GM04503 (cell line): ENCODE data around the gene SRCIN1.
A peak's percentile ranks its signal among the peaks of the same experiment; 100 is the strongest.
"Not testable (repeated sequence)": the region's sequence is repeated elsewhere in the genome, so short reads cannot be mapped to it uniquely, and the experiment has no call there.

Experiments used
- DNase-seq: peaks from one replicate; pipeline ENCODE4 v3.0.0-alpha.2; 2012; ENCODE audit warnings: low read depth

Gene SRCIN1

DNA sequence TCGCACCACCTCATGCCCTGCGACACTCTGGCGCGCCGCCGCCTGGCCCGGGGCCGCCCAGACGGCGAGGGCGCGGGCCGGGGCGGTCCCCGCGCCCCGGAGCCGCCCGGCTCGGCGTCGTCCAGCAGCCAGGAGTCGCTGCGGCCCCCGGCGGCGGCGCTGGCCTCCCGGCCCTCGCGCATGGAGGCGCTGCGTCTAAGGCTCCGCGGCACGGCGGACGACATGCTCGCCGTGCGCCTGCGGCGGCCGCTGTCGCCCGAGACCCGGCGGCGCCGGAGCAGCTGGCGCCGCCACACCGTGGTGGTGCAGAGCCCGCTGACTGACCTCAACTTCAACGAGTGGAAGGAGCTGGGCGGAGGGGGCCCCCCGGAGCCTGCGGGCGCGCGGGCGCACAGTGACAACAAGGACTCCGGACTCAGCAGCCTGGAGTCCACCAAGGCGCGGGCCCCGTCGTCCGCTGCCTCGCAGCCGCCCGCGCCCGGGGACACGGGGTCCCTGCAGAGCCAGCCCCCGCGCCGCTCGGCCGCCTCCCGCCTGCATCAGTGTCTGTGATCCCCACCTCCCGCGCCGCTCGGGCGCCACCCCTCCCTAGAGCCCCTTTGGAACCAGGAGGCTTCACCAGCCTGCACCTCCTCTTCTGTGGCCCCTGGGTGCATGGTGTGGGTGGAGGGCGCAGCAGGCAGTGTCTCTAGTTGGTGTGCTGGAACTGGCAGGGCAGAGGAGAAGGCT is 95.2 kb downstream of the SRCIN1 start:
- DNase-seq: no peak

- no peak for DNase-seq
These were observed 95.9 kb downstream of the SRCIN1 start for GRCh38 chr17:38509772-38510420.

DNA sequence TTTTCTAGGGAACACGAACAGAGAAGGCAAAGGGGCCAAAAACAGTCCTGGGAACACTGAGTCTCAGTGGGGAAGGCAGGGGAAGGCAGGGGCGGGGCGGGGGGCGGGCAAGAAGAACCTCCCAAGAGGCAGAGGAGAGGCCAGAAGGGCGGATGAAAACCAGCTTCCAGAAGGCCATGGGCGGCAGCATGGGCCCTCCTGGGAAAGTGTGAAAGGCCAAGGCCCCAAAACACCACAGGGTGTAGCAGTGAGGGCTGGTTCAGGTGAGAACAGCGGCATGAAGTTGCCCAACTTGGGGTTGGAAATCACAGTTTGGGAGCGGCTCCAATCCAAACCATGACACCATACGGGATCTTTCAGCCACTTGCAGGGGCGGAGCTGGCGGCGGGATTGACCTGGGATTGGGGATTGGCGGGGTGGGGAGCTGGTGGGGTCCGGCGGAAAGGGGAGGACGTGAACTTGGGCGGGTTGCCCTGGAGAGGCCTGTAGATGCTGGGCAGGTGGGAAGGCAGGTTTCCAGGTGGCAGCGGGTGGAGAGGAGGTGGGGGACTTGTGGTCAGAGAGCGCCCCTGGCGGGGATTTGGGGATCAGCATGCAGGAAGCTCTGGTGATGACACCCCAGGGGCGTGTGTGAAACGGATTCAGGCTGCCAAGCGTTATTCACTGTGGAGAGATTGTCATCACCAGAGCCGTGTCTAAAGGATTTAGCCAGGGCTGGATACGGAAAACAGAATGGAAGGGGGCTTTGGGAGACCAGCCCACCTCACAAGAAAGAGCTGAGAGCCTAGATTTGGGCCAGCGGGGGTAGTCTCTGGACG is 96.6 kb downstream of the SRCIN1 start:
- DNase-seq: peak; percentile 27

- no peak for DNase-seq
These were observed 97.2 kb downstream of the SRCIN1 start for GRCh38 chr17:38508570-38508950.

- DNase-seq: no peak
These were observed 97.7 kb downstream of the SRCIN1 start for GRCh38 chr17:38507921-38508569.

- DNase-seq: no peak
These were observed 98.3 kb downstream of the SRCIN1 start for GRCh38 chr17:38507436-38507835.

GRCh38 chr17:38504216-38504615 is 101.5 kb downstream of the SRCIN1 start:
- no peak for DNase-seq

DNA sequence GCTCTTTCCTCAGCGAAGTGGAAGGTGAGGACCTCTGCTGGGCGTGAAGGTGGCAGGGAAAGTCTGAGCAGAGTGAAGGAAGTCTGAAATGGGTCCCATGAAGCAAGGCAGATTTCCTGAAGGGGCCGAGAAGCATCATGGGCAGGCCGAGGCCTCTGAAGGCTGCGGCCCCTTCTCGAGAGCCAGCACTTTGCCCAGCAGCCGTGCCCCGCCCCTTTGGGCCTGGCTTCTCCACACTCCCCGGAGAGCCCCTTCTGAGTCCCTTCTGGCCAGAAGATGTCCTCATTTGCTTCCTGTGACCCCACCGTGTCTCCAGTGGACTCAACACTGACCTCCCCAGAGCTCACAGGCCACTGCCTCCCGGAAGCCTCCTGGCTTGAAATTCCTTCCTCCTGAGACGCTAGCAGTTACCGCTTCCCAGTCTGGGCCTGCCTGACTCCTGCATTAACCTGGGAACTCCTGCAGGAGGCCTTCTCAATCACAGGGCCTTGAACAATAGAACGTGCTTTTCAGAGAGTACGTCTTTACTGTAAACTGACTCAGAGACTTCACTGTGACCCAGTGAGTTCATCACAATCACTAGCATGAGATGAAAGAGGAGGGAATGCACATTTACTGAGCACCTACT is 102.4 kb downstream of the SRCIN1 start:
- DNase-seq: not testable (repeated sequence)

DNA sequence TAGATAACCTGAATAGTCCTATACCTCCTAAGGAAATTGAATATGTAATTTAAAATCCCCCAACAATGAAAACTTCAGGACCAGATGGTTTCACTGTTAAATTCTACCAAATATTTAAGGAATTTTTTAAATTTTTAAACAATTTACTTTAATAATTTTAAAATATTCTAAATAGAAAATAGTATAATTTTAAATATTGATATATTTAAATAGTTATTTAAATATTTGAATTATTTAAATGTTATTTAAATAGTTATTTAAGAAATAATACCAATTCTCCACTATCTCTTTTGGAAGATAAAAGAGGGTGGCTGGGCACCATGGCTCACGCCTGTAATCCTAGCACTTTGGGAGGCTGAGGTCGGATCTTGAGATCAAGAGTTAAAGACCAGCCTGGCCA is 104.0 kb downstream of the SRCIN1 start:
- DNase-seq: not testable (repeated sequence)

DNA sequence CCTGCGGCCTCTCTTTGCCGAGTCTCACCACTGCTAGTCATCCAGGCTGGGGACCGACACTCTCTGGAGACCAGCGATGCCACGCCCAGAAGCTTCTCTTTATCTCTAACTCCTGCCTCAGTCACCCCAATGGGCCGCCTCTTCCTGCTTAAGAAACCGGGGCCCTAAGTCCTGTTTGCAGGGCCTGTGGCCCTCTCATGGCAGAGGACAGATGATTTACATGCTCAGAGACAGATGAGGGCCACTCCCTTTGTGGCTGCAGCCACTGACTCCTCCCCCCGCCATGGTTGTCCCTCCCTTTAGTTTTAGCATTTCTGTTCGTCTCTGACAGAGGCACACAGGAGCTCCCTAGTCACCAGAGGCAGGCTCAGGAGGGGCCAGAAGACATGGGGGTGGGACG is 106.5 kb downstream of the SRCIN1 start:
- not testable (repeated sequence) for DNase-seq

GRCh38 chr17:38498353-38498752 is 107.4 kb downstream of the SRCIN1 start:
- DNase-seq: no peak

DNA sequence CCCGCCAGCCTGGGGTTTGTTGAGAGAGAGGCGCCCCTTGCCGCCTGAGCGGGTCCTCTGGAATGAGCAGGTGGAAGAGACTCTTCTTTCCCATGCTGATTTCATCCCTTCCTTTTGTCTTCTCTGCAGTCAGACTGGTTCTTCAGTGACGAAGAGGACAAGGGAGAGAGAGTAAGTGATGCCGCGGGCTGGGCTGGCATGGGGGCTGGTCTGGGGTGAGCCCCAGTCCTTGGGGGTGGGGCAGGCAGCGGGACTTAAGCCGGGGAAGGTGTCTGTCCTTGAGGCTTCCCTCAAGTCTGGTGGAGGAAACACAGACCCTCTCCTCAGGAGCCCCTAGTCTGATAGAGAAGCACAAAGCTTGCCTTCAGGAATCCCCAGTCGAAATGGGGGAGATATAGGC is 108.1 kb downstream of the SRCIN1 start:
- not testable (repeated sequence) for DNase-seq

DNA sequence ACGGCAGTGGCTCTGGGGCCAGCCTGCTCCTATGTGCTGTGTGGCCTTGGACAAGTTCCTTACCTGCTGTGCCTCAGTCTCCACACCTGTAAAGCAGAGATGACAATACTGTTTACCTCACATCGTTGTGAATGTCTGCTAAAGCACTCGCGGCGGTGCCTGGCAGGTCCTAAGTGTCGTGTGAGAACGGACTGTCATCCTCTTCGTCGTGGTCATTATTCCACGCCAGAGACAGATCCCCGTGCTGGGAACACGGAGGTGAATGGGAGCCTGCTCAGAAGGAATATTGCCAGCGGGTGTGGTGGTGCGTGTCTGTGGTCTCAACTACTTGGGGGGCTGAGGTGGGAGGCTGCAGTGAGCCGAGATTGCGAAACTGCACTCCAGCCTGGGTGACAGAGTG is 111.6 kb downstream of the SRCIN1 start:
- DNase-seq: not testable (repeated sequence)

DNA sequence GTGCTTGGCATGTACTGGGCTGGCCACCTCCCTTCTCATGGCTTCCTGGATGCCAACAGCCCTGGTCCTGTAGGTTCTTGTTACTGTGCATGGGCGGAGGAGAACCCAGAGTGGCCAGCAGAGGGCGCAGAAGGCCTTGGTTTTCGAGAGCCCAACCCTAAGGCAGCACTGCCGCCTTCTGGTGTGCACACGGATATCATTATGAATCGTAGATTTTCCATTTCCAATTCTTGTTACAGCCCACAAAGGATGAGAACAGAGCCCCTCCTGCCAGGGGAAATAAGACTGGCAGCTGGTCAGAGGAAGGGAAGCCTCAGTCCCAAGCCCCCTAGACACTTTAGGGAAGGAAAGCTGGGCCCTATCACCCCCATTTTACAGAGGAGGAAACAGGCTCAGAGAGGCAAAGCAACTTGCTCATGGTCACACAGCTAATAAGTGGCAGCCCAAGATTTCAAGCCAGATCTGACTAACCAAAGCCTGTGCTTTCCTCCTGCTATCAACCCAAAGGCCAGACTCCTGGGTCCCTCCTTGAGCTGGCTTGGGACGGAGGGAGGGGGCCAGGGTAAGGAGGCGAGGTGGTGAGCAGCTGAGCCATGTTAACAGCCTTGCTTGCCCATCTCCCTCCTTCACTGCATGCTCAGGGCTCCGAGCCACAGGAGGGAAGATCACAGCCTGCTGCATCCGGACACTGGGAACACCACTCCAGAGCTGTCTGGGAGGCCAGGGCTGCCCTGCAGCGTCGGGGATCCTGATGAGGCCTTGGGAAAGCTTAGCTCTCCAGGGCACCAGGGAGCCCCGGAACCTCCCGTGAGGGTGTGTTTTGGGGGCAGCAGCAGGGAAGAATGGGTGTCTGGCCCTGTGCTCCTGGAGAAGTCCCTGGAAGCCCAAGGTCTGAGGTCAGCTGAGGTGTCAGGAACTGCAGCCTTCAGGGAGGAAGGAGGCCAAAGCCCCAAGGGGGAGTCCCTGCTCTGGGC is 113.4 kb downstream of the SRCIN1 start:
- not testable (repeated sequence) for DNase-seq

GRCh38 chr17:38491346-38492066 is 114.2 kb downstream of the SRCIN1 start:
- not testable (repeated sequence) for DNase-seq

DNA sequence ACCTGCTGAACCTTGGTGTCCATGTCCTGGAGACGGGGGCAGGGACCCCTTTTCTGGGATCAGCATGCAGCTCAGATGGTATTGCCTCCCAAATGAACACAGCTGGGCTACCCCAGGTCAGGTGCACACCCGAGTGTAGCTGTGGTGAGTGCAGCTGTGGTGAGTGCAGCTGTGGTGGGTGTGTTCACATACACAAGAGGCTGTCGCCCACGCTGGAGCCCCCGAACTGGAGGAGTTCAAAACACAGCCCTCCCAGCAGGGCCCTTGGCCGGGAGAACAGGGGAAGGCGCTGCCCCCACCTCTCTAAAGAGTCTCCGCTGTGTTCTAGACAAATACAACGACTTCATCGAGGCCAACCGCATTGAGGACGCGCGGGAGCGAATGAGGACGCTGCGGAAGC is 116.0 kb downstream of the SRCIN1 start:
- not testable (repeated sequence) for DNase-seq

DNA sequence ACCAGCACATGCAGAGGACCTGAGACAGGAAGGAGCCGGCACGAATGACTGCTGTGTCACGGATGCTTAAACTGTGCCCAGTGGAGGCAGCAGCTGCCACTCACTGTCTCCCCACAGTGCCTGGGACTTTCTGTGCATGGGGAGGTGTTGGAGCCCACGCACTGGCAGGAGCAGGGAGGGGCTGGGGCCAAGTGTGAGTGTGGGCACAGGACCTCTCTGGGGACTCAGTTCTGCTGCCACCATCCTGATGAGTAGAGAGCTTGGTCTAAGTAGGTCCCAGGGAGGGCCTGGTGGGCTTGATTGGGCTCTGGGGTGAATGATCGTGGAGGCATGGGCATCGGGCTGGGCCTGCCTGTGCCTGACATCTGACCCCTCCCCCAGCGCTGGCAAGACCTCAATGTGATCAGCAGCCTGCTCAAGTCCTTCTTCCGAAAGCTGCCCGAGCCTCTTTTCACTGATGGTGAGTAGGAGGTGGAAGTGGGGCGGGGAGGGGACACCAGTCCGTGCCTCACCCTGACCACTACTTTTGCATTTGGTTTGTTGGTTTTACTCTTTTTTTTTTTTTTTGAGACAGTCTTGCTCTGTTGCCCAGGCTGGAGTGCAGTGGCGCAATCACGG is 120.0 kb downstream of the SRCIN1 start:
- not testable (repeated sequence) for DNase-seq

- no peak for DNase-seq
These were observed 120.6 kb downstream of the SRCIN1 start for GRCh38 chr17:38485146-38485468.

DNA sequence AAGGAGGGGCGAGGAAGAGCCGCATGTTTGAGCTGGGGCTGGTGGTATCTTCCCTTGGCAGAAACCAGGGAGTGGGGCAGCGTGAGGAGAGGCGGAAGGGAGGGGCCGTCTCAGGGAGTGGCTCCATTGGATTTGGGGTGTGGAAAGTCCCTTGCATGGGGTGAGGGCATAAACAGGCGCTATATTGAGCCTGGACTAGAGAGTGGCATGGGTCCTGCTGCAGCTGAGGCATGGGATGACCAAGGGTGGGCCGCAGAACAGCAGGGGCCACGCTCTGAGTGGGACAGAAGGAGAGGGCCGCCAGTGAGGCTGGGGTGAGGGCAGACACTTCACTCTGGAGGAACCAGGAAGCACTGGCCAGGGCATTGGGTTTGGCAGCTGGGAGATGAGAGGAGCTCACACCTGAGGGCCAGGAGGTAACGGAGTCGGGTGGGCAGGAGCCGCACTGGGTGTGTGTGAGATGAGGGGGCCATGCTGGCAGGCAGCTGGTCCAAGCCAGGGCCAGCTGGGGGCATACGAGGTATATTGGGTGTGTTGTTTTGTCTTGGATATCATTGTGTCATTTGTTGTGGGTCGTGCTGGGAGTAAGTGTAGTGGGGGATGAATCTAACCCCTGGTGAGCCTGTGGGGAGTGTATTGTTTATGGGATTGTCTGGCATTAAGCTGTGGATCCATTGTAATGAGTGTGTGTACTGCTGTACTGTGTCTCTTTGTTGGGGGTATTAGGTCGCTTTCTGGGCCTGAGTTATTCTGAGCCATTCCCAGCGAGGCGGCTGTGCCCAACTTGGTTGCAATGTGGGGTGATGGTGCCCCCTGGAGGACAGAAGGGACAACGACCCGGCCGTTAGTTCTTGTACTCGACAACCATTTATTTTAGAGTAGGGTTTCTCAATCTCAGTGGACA is 121.3 kb downstream of the SRCIN1 start:
- peak; percentile 27 for DNase-seq
